Ovary (tissue), 3 donors: ENCODE results near the gene GPRIN3.

Experiments used
- EP300 ChIP-seq: sonication (generic); formaldehyde crosslinking; IDR thresholded peaks from one replicate; pipeline ENCODE4 v1.6.1; 2017; ENCODE audit warnings: antibody characterized with exemption
- POLR2A ChIP-seq: fragments of 450-650 bp; IDR thresholded peaks from one replicate; pipeline ENCODE4 v1.6.1; 2017; ENCODE audit warnings: antibody characterized with exemption, mild to moderate bottlenecking, moderate library complexity
- TF ChIP-seq, protein P1 (sequence below), 3 donors: fragments of 450-650 bp in 2 of 3; fragments of 200-600 bp in 1 of 3; IDR thresholded peaks; one replicate each; pipeline versions ENCODE4 v1.5.1 to v1.8.0; 2016 to 2022; ENCODE audit warnings: antibody characterized with exemption in 3 of 3, mild to moderate bottlenecking in 1 of 3
- donor health status: DM: no; HTN: no; CAD: no.

GRCh38 chr4:89336818-89337420 lies 29.3 kb upstream of the GPRIN3 start:
- TF ChIP-seq, protein P1, sequence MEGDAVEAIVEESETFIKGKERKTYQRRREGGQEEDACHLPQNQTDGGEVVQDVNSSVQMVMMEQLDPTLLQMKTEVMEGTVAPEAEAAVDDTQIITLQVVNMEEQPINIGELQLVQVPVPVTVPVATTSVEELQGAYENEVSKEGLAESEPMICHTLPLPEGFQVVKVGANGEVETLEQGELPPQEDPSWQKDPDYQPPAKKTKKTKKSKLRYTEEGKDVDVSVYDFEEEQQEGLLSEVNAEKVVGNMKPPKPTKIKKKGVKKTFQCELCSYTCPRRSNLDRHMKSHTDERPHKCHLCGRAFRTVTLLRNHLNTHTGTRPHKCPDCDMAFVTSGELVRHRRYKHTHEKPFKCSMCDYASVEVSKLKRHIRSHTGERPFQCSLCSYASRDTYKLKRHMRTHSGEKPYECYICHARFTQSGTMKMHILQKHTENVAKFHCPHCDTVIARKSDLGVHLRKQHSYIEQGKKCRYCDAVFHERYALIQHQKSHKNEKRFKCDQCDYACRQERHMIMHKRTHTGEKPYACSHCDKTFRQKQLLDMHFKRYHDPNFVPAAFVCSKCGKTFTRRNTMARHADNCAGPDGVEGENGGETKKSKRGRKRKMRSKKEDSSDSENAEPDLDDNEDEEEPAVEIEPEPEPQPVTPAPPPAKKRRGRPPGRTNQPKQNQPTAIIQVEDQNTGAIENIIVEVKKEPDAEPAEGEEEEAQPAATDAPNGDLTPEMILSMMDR (IDR thresholded peaks at IDR 0.05) = no peak
- no peak for TF ChIP-seq POLR2A
- TF ChIP-seq EP300 = no peak
